Right lung (tissue), 5 donors: ENCODE results near the gene NUDT22. TPM values are rescaled to one million over a fixed set of nuclear protein-coding genes. Genes with fewer than 3 reads are reported as not detected.

Source experiments
- DNase-seq, 2 donors: peaks; one replicate each; pipeline ENCODE4 v3.0.0-alpha.2; 2013
- polyA plus RNA-seq, 5 donors: library from polyadenylated mRNA; unstranded; fragments of 120-200 nt; gene quantifications; one replicate each; pipeline versions ENCODE4 v1.2.1 to v1.2.3, GENCODE V29; 2013; ENCODE audit warnings: inconsistent platforms in 1 of 5, low replicate concordance in 1 of 5; ENCODE audit not compliant: insufficient read length in 5 of 5, insufficient read depth in 1 of 5

The NUDT22 gene
- polyA plus RNA-seq, 5 donors: 16.5 to 29.4 (median 17.8) TPM

- peak; percentile 99 for DNase-seq
These were observed 43.6 kb downstream of the NUDT22 start for GRCh38 chr11:64269540-64270220.

GRCh38 chr11:64275031-64275800 is 49.1 kb downstream of the NUDT22 start:
- DNase-seq: no peak

DNA sequence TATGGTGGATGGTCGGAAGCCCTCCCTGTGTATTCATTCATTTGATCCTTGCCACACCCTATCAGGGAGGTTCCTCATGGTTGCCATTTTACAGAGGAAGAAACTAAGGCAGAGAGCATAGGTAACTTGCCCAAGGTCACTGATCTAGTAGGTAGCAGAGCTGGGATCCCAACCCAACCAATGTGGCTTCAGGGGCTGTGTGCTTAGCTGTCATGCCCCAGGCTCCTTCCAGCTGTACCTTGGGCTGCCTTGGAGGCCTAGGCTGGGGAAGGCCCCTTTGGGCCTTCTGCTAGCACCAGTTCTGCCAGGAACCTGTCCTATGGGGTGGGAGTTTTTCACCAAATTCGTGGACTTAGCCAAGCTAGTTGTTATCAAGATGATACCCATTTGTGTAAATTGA is 49.8 kb downstream of the NUDT22 start:
- no peak for DNase-seq

- DNase-seq: no peak
These were observed 50.8 kb downstream of the NUDT22 start for GRCh38 chr11:64276653-64277431.

DNA sequence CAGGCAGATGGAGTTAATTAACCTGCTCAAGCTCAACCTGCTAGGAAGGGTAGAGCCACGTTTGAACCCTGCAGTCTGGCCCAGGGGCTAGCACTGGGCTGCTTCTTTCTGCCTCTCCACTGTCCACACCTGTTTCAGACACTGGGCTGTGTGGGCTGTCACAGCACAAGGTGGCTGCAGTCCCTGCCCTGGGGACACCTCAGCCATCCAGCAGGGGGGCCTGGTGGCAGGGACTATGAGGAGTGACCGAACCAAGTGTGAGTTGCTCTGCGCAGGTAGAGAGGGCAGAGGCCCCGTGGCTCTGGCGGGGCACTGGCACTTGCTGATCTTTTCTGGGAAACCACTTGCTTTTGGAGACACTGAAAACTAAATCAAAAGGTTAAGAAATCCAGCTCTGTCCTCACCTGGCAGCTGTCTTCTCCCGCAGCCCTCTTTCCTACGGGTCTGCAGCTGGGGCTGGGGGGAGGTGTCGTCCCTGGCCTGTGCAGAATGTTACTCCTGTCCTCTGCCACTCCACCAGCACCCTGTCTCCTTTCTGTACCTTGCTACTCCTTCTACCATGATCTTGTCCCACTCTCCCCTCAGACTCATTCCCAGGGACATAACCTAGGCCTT is 52.6 kb downstream of the NUDT22 start:
- DNase-seq: no peak

Other genes starting within 250 kb of the NUDT22 start
- gene OTUB1, start 239.8 kb upstream of the NUDT22 start, polyA plus RNA-seq: 100 to 1,000 TPM in 1 of 5 donors, 10 to 100 TPM in 4; 72.3 to 105 (median 81.2) TPM
- 1 to 10 TPM; 2.3 to 4.4 (median 3.5) TPM for gene FLRT1, start 190.3 kb upstream of the NUDT22 start, polyA plus RNA-seq
- 10 to 100 TPM; 16.4 to 26.7 (median 24.3) TPM for gene MACROD1, start 60.2 kb upstream of the NUDT22 start, polyA plus RNA-seq
- gene STIP1, start 40.1 kb upstream of the NUDT22 start, polyA plus RNA-seq: 100 to 1,000 TPM; 168 to 203 (median 187) TPM
- gene FERMT3, start 19.6 kb upstream of the NUDT22 start, polyA plus RNA-seq: 10 to 100 TPM in 2 of 5 donors, 1 to 10 TPM in 3; 6.4 to 13.2 (median 9.6) TPM
- gene TRPT1, start 88 bp upstream of the NUDT22 start, polyA plus RNA-seq: 10 to 100 TPM; 23.7 to 39.2 (median 32.1) TPM
- 10 to 100 TPM; 57.9 to 88.9 (median 71.2) TPM for gene DNAJC4, start 4.3 kb downstream of the NUDT22 start, polyA plus RNA-seq
- gene VEGFB, start 8.3 kb downstream of the NUDT22 start, polyA plus RNA-seq: 100 to 1,000 TPM in 1 of 5 donors, 10 to 100 TPM in 4; 64.5 to 112 (median 76.6) TPM
- gene FKBP2, start 14.8 kb downstream of the NUDT22 start, polyA plus RNA-seq: 10 to 100 TPM; 53.0 to 90.8 (median 67.2) TPM
- 100 to 1,000 TPM in 1 of 5 donors, 10 to 100 TPM in 4; 63.2 to 139 (median 70.0) TPM for gene PPP1R14B, start 20.7 kb downstream of the NUDT22 start, polyA plus RNA-seq
- gene PLCB3, start 25.3 kb downstream of the NUDT22 start, polyA plus RNA-seq: 10 to 100 TPM; 15.7 to 25.9 (median 18.7) TPM
- gene BAD, start 58.4 kb downstream of the NUDT22 start, polyA plus RNA-seq: 10 to 100 TPM; 38.7 to 87.5 (median 51.3) TPM
- 10 to 100 TPM; 19.2 to 43.8 (median 30.9) TPM for gene GPR137, start 59.6 kb downstream of the NUDT22 start, polyA plus RNA-seq
- gene KCNK4, start 65.0 kb downstream of the NUDT22 start, polyA plus RNA-seq: under 1 TPM in 2 of 5 donors, not detected in 3; 0.09 to 0.10 TPM
- gene CATSPERZ, start 74.1 kb downstream of the NUDT22 start, polyA plus RNA-seq: under 1 TPM in 3 of 5 donors, not detected in 2; 0.15 to 0.33 (median 0.28) TPM
- gene ESRRA, start 79.2 kb downstream of the NUDT22 start, polyA plus RNA-seq: 10 to 100 TPM in 3 of 5 donors, 1 to 10 TPM in 2; 6.9 to 21.0 (median 12.4) TPM
- 100 to 1,000 TPM; 201 to 308 (median 233) TPM for gene TRMT112, start 91.3 kb downstream of the NUDT22 start, polyA plus RNA-seq
- 100 to 1,000 TPM; 141 to 272 (median 177) TPM for gene PRDX5, start 91.8 kb downstream of the NUDT22 start, polyA plus RNA-seq
- 1 to 10 TPM; 3.9 to 7.4 (median 5.2) TPM for gene CCDC88B, start 113.9 kb downstream of the NUDT22 start, polyA plus RNA-seq
- 10 to 100 TPM; 10.0 to 22.1 (median 13.0) TPM for gene RPS6KA4, start 132.9 kb downstream of the NUDT22 start, polyA plus RNA-seq